ENCODE results near the gene NCAPD2.

DNA sequence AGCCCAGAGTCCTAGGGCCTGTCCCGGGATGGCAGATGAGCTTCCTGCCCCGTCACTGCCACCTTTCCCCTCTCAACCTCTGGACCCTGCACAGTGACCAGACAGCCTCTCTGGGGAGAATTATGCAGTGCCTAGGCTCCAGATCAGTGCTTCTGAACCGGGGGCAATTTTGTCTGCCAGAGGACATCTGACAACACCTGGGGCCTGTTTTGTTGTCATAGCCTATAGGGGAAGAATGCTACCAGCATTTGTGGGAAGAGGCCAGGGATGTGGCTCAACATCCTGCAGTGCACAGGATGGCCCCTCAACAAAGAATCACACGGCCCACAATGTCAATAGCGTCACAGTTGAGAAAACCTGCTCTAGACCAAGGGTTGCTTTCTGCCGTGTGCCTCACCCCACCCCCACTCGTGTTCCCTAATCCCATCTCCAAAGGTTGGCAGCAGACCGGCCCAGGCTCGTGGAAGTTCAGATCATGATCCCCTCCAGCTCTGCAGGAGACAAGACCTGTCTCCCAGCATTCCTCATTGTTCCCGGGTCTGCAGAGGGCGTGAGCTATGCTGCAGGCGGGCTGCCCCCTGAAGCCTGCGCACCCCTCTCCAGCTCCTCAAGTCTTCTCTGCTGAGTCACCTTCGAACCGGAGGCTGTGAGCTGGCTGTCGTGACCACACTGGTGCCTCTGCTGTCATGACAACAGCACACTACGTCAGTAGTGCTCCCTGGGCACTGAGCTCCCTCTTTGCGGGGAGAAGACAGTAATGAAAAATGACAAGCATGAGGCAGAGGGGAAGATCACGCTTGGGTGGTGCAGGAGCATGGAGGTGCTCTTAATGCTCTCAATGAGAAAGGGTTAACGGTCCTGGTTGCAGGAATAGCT is 38.4 kb downstream of the NCAPD2 start:
- TF ChIP-seq, protein P1, sequence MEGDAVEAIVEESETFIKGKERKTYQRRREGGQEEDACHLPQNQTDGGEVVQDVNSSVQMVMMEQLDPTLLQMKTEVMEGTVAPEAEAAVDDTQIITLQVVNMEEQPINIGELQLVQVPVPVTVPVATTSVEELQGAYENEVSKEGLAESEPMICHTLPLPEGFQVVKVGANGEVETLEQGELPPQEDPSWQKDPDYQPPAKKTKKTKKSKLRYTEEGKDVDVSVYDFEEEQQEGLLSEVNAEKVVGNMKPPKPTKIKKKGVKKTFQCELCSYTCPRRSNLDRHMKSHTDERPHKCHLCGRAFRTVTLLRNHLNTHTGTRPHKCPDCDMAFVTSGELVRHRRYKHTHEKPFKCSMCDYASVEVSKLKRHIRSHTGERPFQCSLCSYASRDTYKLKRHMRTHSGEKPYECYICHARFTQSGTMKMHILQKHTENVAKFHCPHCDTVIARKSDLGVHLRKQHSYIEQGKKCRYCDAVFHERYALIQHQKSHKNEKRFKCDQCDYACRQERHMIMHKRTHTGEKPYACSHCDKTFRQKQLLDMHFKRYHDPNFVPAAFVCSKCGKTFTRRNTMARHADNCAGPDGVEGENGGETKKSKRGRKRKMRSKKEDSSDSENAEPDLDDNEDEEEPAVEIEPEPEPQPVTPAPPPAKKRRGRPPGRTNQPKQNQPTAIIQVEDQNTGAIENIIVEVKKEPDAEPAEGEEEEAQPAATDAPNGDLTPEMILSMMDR (IDR thresholded peaks at IDR 0.05; ENCODE audit: insufficient read depth, low read length), result no peak
- TF ChIP-seq POLR2AphosphoS5 (IDR thresholded peaks at IDR 0.05; ENCODE audit: low read depth), result peak; percentile 81

Measured in HL-60 (cell line).